HCT116 (cell line): ENCODE data around the gene IMPG2. TPM values are rescaled to one million over a fixed set of nuclear protein-coding genes. Genes with fewer than 3 reads are reported as not detected.

Experiments used
- ATAC-seq: fragments of 200-7000 bp; cut with Tn5 transposase; 2 replicates; pipeline ENCODE4 v1.9.1; 2020; ENCODE audit warnings: mild to moderate bottlenecking, moderate library complexity
- BruUV-seq: library from RNA; stranded (reverse); fragments of 400-500 nt; replicated peaks from 2 replicates; lab custom pipeline; 2021; lab: Mats Ljungman, UMichigan
- CTCF ChIA-PET: fragments of 300-600 bp; sonication (Branson Sonifier 250); formaldehyde crosslinking; loops from one replicate; lab custom pipeline; 2021; ENCODE audit warnings: antibody characterized with exemption; lab: Charles Lee
- POLR2A ChIA-PET: fragments of 300-600, 350-600 bp; sonication (Branson Sonifier 250); formaldehyde crosslinking; loops from one replicate; lab custom pipeline; 2021; ENCODE audit warnings: antibody characterized with exemption; lab: Charles Lee
- RAD21 ChIA-PET, 2 experiments: fragments of 300-600 bp; sonication (Branson Sonifier 250); formaldehyde crosslinking; loops; one replicate each; lab custom pipeline; 2023; ENCODE audit warnings: low total read pairs in 2 of 2; ENCODE audit not compliant: uncharacterized antibody in 2 of 2, unreplicated experiment in 2 of 2, low non-redundant PET in 1 of 2; lab: Charles Lee
- DNase-seq: peaks from one replicate; pipeline ENCODE4 v3.0.0-alpha.2; 2010; ENCODE audit warnings: low read depth, low spot score
- H2AFZ ChIP-seq: fragments of 200-600 bp; shearing (Covaris generic), sonication (generic); 2 replicates; pipeline ENCODE4 v1.6.1; 2017; ENCODE audit warnings: low read depth, mixed run types, mixed read lengths, antibody characterized with exemption, low read length; ENCODE audit not compliant: poor library complexity, severe bottlenecking
- H3K27ac ChIP-seq: 2 replicates; pipeline ENCODE4 v1.5.1; 2012; ENCODE audit warnings: low read depth, low read length
- H3K27me3 ChIP-seq: fragments of 200-600 bp; sonication (generic); 2 replicates; pipeline ENCODE4 v1.6.1; 2016; ENCODE audit warnings: mixed run types, low read length, mixed read lengths; ENCODE audit not compliant: insufficient read depth
- H3K36me3 ChIP-seq, 2 experiments: fragments of 200-500 bp in 1 of 2; fragments of 200-600 bp in 1 of 2; sonication (Bioruptor generic) in 1 of 2; sonication (generic) in 1 of 2; 2 replicates each; pipeline versions ENCODE4 v1.5.1 to v1.6.1; 2014 to 2016; ENCODE audit warnings: low read length in 2 of 2, inconsistent platforms in 1 of 2, mixed read lengths in 1 of 2, mixed run types in 1 of 2; ENCODE audit not compliant: insufficient read depth in 2 of 2, control insufficient read depth in 1 of 2
- H3K4me1 ChIP-seq, 2 experiments: fragments of 200-600 bp in 1 of 2; sonication (generic) in 1 of 2; 2 replicates each; pipeline versions ENCODE4 v1.5.1 to v1.6.1; 2012 to 2017; ENCODE audit warnings: low read length in 2 of 2, inconsistent platforms in 1 of 2, mild to moderate bottlenecking in 1 of 2, mixed read lengths in 1 of 2, mixed run types in 1 of 2, moderate library complexity in 1 of 2; ENCODE audit not compliant: insufficient read depth in 2 of 2, control insufficient read depth in 1 of 2
- H3K4me2 ChIP-seq: fragments of 200-600 bp; sonication (generic); 2 replicates; pipeline ENCODE4 v1.6.1; 2017; ENCODE audit warnings: mixed run types, low read length, mixed read lengths
- H3K4me3 ChIP-seq, 2 experiments: fragments of 200-600 bp in 1 of 2; sonication (generic) in 1 of 2; replicated peaks in 1 of 2; 2 replicates each; pipeline ENCODE4 v1.5.1; 2011 to 2016; ENCODE audit warnings: low read length in 2 of 2, control low read depth in 1 of 2, low read depth in 1 of 2, mild to moderate bottlenecking in 1 of 2, mixed read lengths in 1 of 2, mixed run types in 1 of 2
- H3K79me2 ChIP-seq: fragments of 200-600 bp; sonication (generic); 2 replicates; pipeline ENCODE4 v1.6.1; 2017; ENCODE audit warnings: mild to moderate bottlenecking, mixed run types, low read length, moderate library complexity, mixed read lengths; ENCODE audit not compliant: insufficient read depth
- H3K9ac ChIP-seq: fragments of 200-600 bp; sonication (generic); 2 replicates; pipeline ENCODE4 v1.6.1; 2016; ENCODE audit warnings: low read length, mixed read lengths
- H3K9me2 ChIP-seq: fragments of 200-600 bp; sonication (generic), shearing (Covaris generic); 2 replicates; pipeline ENCODE4 v1.6.1; 2017; ENCODE audit warnings: mixed run types, mild to moderate bottlenecking, moderate library complexity; ENCODE audit not compliant: insufficient read depth
- H3K9me3 ChIP-seq, 2 experiments: fragments of 200-500 bp in 1 of 2; fragments of 200-600 bp in 1 of 2; sonication (Bioruptor generic) in 1 of 2; sonication (generic) in 1 of 2; 2 replicates each; pipeline ENCODE4 v1.6.1; 2014 to 2017; ENCODE audit warnings: low read length in 2 of 2, mixed read lengths in 2 of 2, inconsistent platforms in 1 of 2, low read depth in 1 of 2, mild to moderate bottlenecking in 1 of 2, mixed run types in 1 of 2, moderate library complexity in 1 of 2; ENCODE audit not compliant: control insufficient read depth in 1 of 2, insufficient read depth in 1 of 2
- H4K20me1 ChIP-seq: fragments of 200-600 bp; sonication (generic), shearing (Covaris generic); 2 replicates; pipeline ENCODE4 v1.6.1; 2017; ENCODE audit warnings: mixed run types, mild to moderate bottlenecking, moderate library complexity; ENCODE audit not compliant: insufficient read depth
- CBX3 ChIP-seq: IDR thresholded peaks from 2 replicates; pipeline ENCODE4 v1.6.1; 2012; ENCODE audit warnings: low read depth
- CEBPB ChIP-seq: IDR thresholded peaks from 2 replicates; pipeline ENCODE4 v1.6.1; 2012; ENCODE audit warnings: low read depth
- CTCF ChIP-seq, 3 experiments: fragments of 200-600 bp in 1 of 3; sonication (generic) in 1 of 3; IDR thresholded peaks in 2 of 3; conservative IDR thresholded peaks in 1 of 3; 2 replicates each; pipeline ENCODE4 v1.5.1; 2012 to 2017; ENCODE audit warnings: low read depth in 2 of 3, low read length in 2 of 3, antibody characterized with exemption in 1 of 3, borderline replicate concordance in 1 of 3, control low read depth in 1 of 3, mild to moderate bottlenecking in 1 of 3, mixed read lengths in 1 of 3, mixed run types in 1 of 3, moderate library complexity in 1 of 3; ENCODE audit not compliant: insufficient read depth in 1 of 3
- EGR1 ChIP-seq: IDR thresholded peaks from 2 replicates; pipeline ENCODE4 v1.6.1; 2012; ENCODE audit warnings: low read depth
- FOSL1 ChIP-seq: IDR thresholded peaks from 2 replicates; pipeline ENCODE4 v1.6.1; 2012; ENCODE audit warnings: low read depth
- JUND ChIP-seq: IDR thresholded peaks from 2 replicates; pipeline ENCODE4 v1.6.1; 2012
- POLR2A ChIP-seq: IDR thresholded peaks from 2 replicates; pipeline ENCODE4 v1.7.0; 2011; ENCODE audit warnings: borderline replicate concordance; ENCODE audit not compliant: insufficient read depth, insufficient read length; ENCODE audit errors: extremely low read depth
- RAD21 ChIP-seq: IDR thresholded peaks from 2 replicates; pipeline ENCODE4 v1.6.1; 2012; ENCODE audit warnings: low read depth, mild to moderate bottlenecking
- REST ChIP-seq: IDR thresholded peaks from 2 replicates; pipeline ENCODE4 v1.6.1; 2012; ENCODE audit warnings: low read depth
- TCF7L2 ChIP-seq: IDR thresholded peaks from 2 replicates; pipeline ENCODE4 v1.7.0; 2011; ENCODE audit warnings: borderline replicate concordance, inconsistent platforms; ENCODE audit not compliant: insufficient read depth, insufficient read length; ENCODE audit errors: extremely low read depth
- YY1 ChIP-seq: IDR thresholded peaks from 2 replicates; pipeline ENCODE4 v1.6.1; 2011; ENCODE audit warnings: low read length, low read depth, moderate library complexity, mild to moderate bottlenecking; ENCODE audit not compliant: insufficient replicate concordance; ENCODE audit errors: extremely low read depth
- ZFX ChIP-seq: fragments of 450-650 bp; IDR thresholded peaks from 2 replicates; pipeline ENCODE4 v1.6.1; 2017
- intact Hi-C: fragments of 100-400 bp; cut with micrococcal nuclease; formaldehyde crosslinking; loops from 2 replicates; pipeline ENCODE4 v1.10.0; 2022
- total RNA-seq: library from RNA; stranded (reverse); gene quantifications from one replicate; pipeline ENCODE4 v1.2.1, GENCODE V29; 2021; ENCODE audit not compliant: unreplicated experiment

The IMPG2 gene
- total RNA-seq, 1 experiment from 2014 or later = 0.20 TPM

- RAD21 ChIA-PET = no interaction called here
- Histone ChIP-seq H4K20me1 (no peaks in the 10 kb centered on the region), H3K4me2 (no peak overlapping the region), H3K27me3 (no peaks in the 10 kb centered on the region), H3K36me3 (no peaks in the 10 kb centered on the region), H3K4me3 (no peak overlapping the region), H3K9ac (no peak overlapping the region), H3K9me3 (no peaks in the 10 kb centered on the region), H3K9me2 (no peaks in the 10 kb centered on the region), H2AFZ (no peak overlapping the region), H3K4me1 (no peaks in the 10 kb centered on the region), H3K27ac (no peak overlapping the region), H3K79me2 (no peaks in the 10 kb centered on the region)
- DNase-seq = no peak
- TF ChIP-seq CBX3 (no peak), TCF7L2 (no peak)
- intact Hi-C loops = no loop called here
- POLR2A ChIA-PET = no interaction called here
- BruUV-seq = no TSS peak
- CTCF ChIA-PET = no interaction called here
- no peak for ATAC-seq
These were observed 20.3 kb downstream of the IMPG2 start for GRCh38 chr3:101300073-101300472.

- RAD21 ChIA-PET = no interaction called here
- Histone ChIP-seq H3K79me2 (no peaks in the 10 kb centered on the region), H3K4me2 (0 out of 2 replicates have a peak overlapping the region, but pooled peaks have one; percentile 6), H3K36me3 (no peaks in the 10 kb centered on the region), H3K4me1 (0 out of 4 replicates have a peak, but pooled peaks cover 0 to 4% of the 10 kb centered on the region in 2 experiments), H4K20me1 (no peaks in the 10 kb centered on the region), H3K9ac (no peak overlapping the region), H2AFZ (no peak overlapping the region), H3K4me3 (no peak overlapping the region), H3K9me3 (no peaks in the 10 kb centered on the region), H3K27me3 (no peaks in the 10 kb centered on the region), H3K27ac (no peak overlapping the region), H3K9me2 (no peaks in the 10 kb centered on the region)
- TF ChIP-seq JUND = no peak
- no peak for TF ChIP-seq FOSL1
- no peak for TF ChIP-seq CBX3
- TF ChIP-seq EGR1 = no peak
- no peak for TF ChIP-seq CEBPB
- TF ChIP-seq POLR2A = no peak
- no peak for TF ChIP-seq RAD21
- no peak for TF ChIP-seq REST
- TF ChIP-seq CTCF (IDR thresholded peaks at IDR 0.05 in 2 of 3, conservative IDR thresholded peaks at IDR 0.05 in 1 of 3; ENCODE audit: borderline replicate concordance in 1 of 3, insufficient read depth in 1 of 3, low read depth in 2 of 3, low read length in 2 of 3) = no peak
- TF ChIP-seq YY1 = no peak
- no peak for TF ChIP-seq ZFX
- ATAC-seq (no peak), DNase-seq (peak; percentile 3)
- POLR2A ChIA-PET = no interaction called here
- CTCF ChIA-PET = no interaction called here
- no TSS peak for BruUV-seq
- intact Hi-C loops = no loop called here
These were observed 28.3 kb downstream of the IMPG2 start for GRCh38 chr3:101292027-101292426.
